Measurements from ENCODE around the gene CHMP1B.

The CHMP1B gene, protein sequence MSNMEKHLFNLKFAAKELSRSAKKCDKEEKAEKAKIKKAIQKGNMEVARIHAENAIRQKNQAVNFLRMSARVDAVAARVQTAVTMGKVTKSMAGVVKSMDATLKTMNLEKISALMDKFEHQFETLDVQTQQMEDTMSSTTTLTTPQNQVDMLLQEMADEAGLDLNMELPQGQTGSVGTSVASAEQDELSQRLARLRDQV

GRCh38 chr18:11851146-11851805 lies at the start of gene CHMP1B:
Gene CHMP1B, plus strand, starts transcription at chr18:11851413. Its CDS starts 99 bp downstream, at chr18:11851512.
- Histone ChIP-seq H3K27me3 (ENCODE audit: insufficient read depth, low read length, poor library complexity, severe bottlenecking) (no peaks in the 10 kb centered on the region), H3K4me1 (ENCODE audit: insufficient read depth, low read length, poor library complexity, severe bottlenecking) (peaks cover 30% of the 10 kb centered on the region), H3K9me3 (ENCODE audit: insufficient read depth, low read depth, low read length) (no peaks in the 10 kb centered on the region), H3K9me2 (replicated peaks; ENCODE audit: low read depth, low read length) (no peaks in the 10 kb centered on the region), H3F3A (ENCODE audit: low read depth) (no peaks in the 10 kb centered on the region), H3K4me3 (ENCODE audit: low read length, poor library complexity, severe bottlenecking) (peak within 1 kb of the TSS; percentile 82), H3K4me2 (ENCODE audit: low read depth, low read length, poor library complexity, severe bottlenecking) (peak within 1 kb of the TSS; percentile 93), H4K20me1 (ENCODE audit: insufficient read depth, low read length, poor library complexity, severe bottlenecking) (peaks cover 18% of the 10 kb centered on the region), H3K36me3 (ENCODE audit: insufficient read depth, low read length) (no peaks in the 10 kb centered on the region), H3K9ac (ENCODE audit: low read depth, low read length, poor library complexity, severe bottlenecking) (peak within 1 kb of the TSS; percentile 84), H2AFZ (ENCODE audit: low read length) (peak within 1 kb of the TSS; percentile 97), H3K79me2 (ENCODE audit: insufficient read depth, low read length) (peaks cover 32% of the 10 kb centered on the region)
- TF ChIP-seq EZH2phosphoT487 (IDR thresholded peaks at IDR 0.05; ENCODE audit: borderline replicate concordance): no peak
- TF ChIP-seq, protein P1, sequence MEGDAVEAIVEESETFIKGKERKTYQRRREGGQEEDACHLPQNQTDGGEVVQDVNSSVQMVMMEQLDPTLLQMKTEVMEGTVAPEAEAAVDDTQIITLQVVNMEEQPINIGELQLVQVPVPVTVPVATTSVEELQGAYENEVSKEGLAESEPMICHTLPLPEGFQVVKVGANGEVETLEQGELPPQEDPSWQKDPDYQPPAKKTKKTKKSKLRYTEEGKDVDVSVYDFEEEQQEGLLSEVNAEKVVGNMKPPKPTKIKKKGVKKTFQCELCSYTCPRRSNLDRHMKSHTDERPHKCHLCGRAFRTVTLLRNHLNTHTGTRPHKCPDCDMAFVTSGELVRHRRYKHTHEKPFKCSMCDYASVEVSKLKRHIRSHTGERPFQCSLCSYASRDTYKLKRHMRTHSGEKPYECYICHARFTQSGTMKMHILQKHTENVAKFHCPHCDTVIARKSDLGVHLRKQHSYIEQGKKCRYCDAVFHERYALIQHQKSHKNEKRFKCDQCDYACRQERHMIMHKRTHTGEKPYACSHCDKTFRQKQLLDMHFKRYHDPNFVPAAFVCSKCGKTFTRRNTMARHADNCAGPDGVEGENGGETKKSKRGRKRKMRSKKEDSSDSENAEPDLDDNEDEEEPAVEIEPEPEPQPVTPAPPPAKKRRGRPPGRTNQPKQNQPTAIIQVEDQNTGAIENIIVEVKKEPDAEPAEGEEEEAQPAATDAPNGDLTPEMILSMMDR (conservative IDR thresholded peaks at IDR 0.05; ENCODE audit: low read length): no peak

DNA sequence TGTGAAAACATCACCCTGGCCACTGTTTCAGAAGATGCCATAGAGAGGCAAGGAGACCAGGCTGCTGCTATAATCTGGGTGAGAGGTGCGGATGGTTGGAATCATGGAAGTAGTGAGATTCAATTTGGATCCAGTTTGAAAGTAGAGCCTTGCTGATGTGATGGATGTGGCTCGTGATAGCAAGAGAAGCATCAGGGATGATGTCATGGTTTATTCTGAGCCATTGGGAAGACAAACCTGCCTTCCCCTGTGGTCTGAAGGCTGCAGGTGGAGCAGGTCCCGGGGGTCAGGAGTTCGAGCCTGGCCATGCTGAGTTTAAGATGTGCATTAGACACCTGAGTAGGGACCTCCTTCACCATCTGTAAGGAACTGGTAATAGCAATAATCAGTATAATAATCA lies 49.6 kb upstream of the CHMP1B start:
- no peak for TF ChIP-seq EZH2phosphoT487 (IDR thresholded peaks at IDR 0.05; ENCODE audit: borderline replicate concordance)
- TF ChIP-seq, protein P1 (conservative IDR thresholded peaks at IDR 0.05; ENCODE audit: low read length): no peak
- no peaks in the 10 kb centered on the region for H3F3A ChIP-seq (ENCODE audit: low read depth)
- no peaks in the 10 kb centered on the region for H3K36me3 ChIP-seq (ENCODE audit: insufficient read depth, low read length)
- no peak overlapping the region for H3K4me3 ChIP-seq (ENCODE audit: low read length, poor library complexity, severe bottlenecking)
- no peak overlapping the region for H3K4me2 ChIP-seq (ENCODE audit: low read depth, low read length, poor library complexity, severe bottlenecking)
- no peaks in the 10 kb centered on the region for H3K27me3 ChIP-seq (ENCODE audit: insufficient read depth, low read length, poor library complexity, severe bottlenecking)
- H3K9me3 ChIP-seq (ENCODE audit: insufficient read depth, low read depth, low read length): no peaks in the 10 kb centered on the region
- H3K4me1 ChIP-seq (ENCODE audit: insufficient read depth, low read length, poor library complexity, severe bottlenecking): no peaks in the 10 kb centered on the region
- H3K9ac ChIP-seq (ENCODE audit: low read depth, low read length, poor library complexity, severe bottlenecking): no peak overlapping the region
- no peaks in the 10 kb centered on the region for H4K20me1 ChIP-seq (ENCODE audit: insufficient read depth, low read length, poor library complexity, severe bottlenecking)
- no peaks in the 10 kb centered on the region for H3K79me2 ChIP-seq (ENCODE audit: insufficient read depth, low read length)
- H2AFZ ChIP-seq (ENCODE audit: low read length): no peak overlapping the region
- no peaks in the 10 kb centered on the region for H3K9me2 ChIP-seq (replicated peaks; ENCODE audit: low read depth, low read length)

GRCh38 chr18:11802158-11802557 lies 49.1 kb upstream of the CHMP1B start:
- TF ChIP-seq, protein P1 (conservative IDR thresholded peaks at IDR 0.05; ENCODE audit: low read length): no peak
- no peak for TF ChIP-seq EZH2phosphoT487 (IDR thresholded peaks at IDR 0.05; ENCODE audit: borderline replicate concordance)
- no peaks in the 10 kb centered on the region for H3K27me3 ChIP-seq (ENCODE audit: insufficient read depth, low read length, poor library complexity, severe bottlenecking)
- H4K20me1 ChIP-seq (ENCODE audit: insufficient read depth, low read length, poor library complexity, severe bottlenecking): no peaks in the 10 kb centered on the region
- no peak overlapping the region for H3K4me2 ChIP-seq (ENCODE audit: low read depth, low read length, poor library complexity, severe bottlenecking)
- no peak overlapping the region for H2AFZ ChIP-seq (ENCODE audit: low read length)
- H3K79me2 ChIP-seq (ENCODE audit: insufficient read depth, low read length): no peaks in the 10 kb centered on the region
- no peaks in the 10 kb centered on the region for H3K4me1 ChIP-seq (ENCODE audit: insufficient read depth, low read length, poor library complexity, severe bottlenecking)
- H3K9me2 ChIP-seq (replicated peaks; ENCODE audit: low read depth, low read length): no peaks in the 10 kb centered on the region
- no peaks in the 10 kb centered on the region for H3F3A ChIP-seq (ENCODE audit: low read depth)
- H3K4me3 ChIP-seq (ENCODE audit: low read length, poor library complexity, severe bottlenecking): no peak overlapping the region
- no peak overlapping the region for H3K9ac ChIP-seq (ENCODE audit: low read depth, low read length, poor library complexity, severe bottlenecking)
- H3K9me3 ChIP-seq (ENCODE audit: insufficient read depth, low read depth, low read length): no peaks in the 10 kb centered on the region
- H3K36me3 ChIP-seq (ENCODE audit: insufficient read depth, low read length): no peaks in the 10 kb centered on the region
